SIG-M5 treated with dmso at 0.1 percent for 504 hours (cell line): Measurements from ENCODE around the gene FIBCD1.

Experiments
- DNase-seq: peaks from one replicate; lab custom pipeline; 2025; ENCODE audit not compliant: unreplicated experiment; lab: John Stamatoyannopoulos, UW

The FIBCD1 gene

GRCh38 chr9:130938652-130939404, at the start of gene FIBCD1:
FIBCD1 (minus strand) TSS chr9:130939247; CDS start chr9:130938607, 640 bp downstream.
- DNase-seq, result peak; percentile 42

GRCh38 chr9:130988400-130988747, 49.3 kb upstream of the FIBCD1 start:
- DNase-seq, result no peak

GRCh38 chr9:130987738-130988399, 48.8 kb upstream of the FIBCD1 start:
- no peak for DNase-seq

- DNase-seq, result no peak
Observed at GRCh38 chr9:130987054-130987453, 48.0 kb upstream of the FIBCD1 start.

GRCh38 chr9:130986356-130986965, 47.4 kb upstream of the FIBCD1 start:
- DNase-seq, result no peak

GRCh38 chr9:130985606-130986162, 46.6 kb upstream of the FIBCD1 start:
- no peak for DNase-seq

GRCh38 chr9:130985029-130985428, 46.0 kb upstream of the FIBCD1 start:
- DNase-seq, result no peak

GRCh38 chr9:130984521-130984920, 45.5 kb upstream of the FIBCD1 start:
- DNase-seq, result no peak

- no peak for DNase-seq
Observed at GRCh38 chr9:130983970-130984369, 44.9 kb upstream of the FIBCD1 start.

- no peak for DNase-seq
Observed at GRCh38 chr9:130983359-130983670, 44.3 kb upstream of the FIBCD1 start.

GRCh38 chr9:130982636-130983358, 43.8 kb upstream of the FIBCD1 start:
- no peak for DNase-seq

- DNase-seq, result no peak
Observed at GRCh38 chr9:130981756-130982137, 42.7 kb upstream of the FIBCD1 start.

GRCh38 chr9:130981002-130981755, 42.1 kb upstream of the FIBCD1 start:
- peak; percentile 90 for DNase-seq

GRCh38 chr9:130980526-130980925, 41.5 kb upstream of the FIBCD1 start:
- no peak for DNase-seq

- no peak for DNase-seq
Observed at GRCh38 chr9:130979591-130980385, 40.7 kb upstream of the FIBCD1 start.

GRCh38 chr9:130977811-130978221, 38.8 kb upstream of the FIBCD1 start:
- DNase-seq, result no peak

GRCh38 chr9:130975932-130976841, 37.1 kb upstream of the FIBCD1 start:
- DNase-seq, result no peak

GRCh38 chr9:130975156-130975555, 36.1 kb upstream of the FIBCD1 start:
- DNase-seq, result no peak

GRCh38 chr9:130974697-130975096, 35.6 kb upstream of the FIBCD1 start:
- no peak for DNase-seq
